Stimulated activated CD4-positive, alpha-beta T cell treated with anti-CD3 and anti-CD28 coated beads, TNF-alpha, amount 100 ng/mL, for 1 hour (primary cell): ENCODE results near the gene PXMP2.

Experiments
- DNase-seq, 3 donors: peaks; one replicate each; pipeline ENCODE4 v3.0.0-alpha.2; 2020; ENCODE audit warnings: low read depth in 3 of 3, low spot score in 1 of 3

PXMP2 gene

GRCh38 chr12:132720606-132721345 is 33.4 kb downstream of the PXMP2 start:
- DNase-seq = no peak

GRCh38 chr12:132723015-132723763 is 35.8 kb downstream of the PXMP2 start:
- no peak for DNase-seq

DNA sequence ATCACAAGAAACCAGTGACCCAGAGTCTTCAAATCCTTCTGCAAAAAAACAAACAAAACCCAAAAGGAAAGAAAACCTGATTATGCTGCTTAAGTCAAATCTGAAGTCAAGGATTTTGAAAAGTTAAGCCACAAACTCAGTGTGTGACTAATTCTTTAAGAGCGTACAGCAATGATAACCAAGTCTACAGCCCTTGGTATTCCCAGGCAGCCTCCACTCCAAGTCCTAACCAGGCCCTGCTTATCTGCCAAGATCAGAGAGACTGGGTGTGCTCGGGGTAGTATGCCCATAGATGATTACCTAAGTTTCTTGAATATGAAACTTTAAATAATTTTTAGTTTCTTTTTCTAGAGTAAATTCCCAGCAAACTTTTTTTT is 36.4 kb downstream of the PXMP2 start:
- no peak for DNase-seq

DNA sequence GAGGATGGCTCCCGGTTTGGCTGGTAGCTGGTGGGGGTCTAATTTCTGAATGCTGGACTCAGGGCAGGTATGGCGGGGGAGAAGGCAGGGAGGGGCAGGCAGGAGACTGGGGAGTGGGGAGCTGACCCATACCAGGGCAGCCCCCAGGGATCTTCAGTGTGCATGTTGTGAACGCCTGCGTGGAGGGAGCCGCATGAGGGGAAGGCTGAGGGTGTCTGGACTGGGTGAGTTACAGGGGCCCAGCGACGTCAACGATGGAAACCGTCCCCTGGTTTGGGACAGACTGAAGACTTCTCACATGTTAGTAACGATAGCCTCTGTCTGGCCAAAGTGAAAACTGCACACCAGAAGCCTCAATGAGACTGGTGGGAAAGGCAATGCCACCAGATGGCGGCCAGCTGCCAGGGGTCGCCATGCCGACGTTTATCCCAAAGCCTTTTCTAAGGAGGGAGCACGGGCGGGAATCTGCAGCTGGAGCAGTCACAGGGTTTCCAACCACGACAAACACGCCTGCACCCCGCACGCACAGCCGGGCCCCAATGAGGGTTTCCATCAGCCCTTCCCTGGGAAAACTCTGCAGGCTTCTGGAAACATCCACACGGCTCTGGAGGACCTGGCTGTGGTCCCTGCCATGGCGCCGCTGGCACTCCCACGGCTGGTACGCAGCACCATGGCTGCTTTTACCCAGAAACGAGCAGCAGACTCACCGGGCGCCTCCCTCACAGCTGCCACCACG is 37.3 kb downstream of the PXMP2 start:
- no peak for DNase-seq

GRCh38 chr12:132726386-132726785 is 39.0 kb downstream of the PXMP2 start:
- DNase-seq = no peak

GRCh38 chr12:132727091-132727794 is 39.9 kb downstream of the PXMP2 start:
- DNase-seq = no peak

- DNase-seq = no peak
Observed at GRCh38 chr12:132728502-132728901, 41.1 kb downstream of the PXMP2 start.

DNA sequence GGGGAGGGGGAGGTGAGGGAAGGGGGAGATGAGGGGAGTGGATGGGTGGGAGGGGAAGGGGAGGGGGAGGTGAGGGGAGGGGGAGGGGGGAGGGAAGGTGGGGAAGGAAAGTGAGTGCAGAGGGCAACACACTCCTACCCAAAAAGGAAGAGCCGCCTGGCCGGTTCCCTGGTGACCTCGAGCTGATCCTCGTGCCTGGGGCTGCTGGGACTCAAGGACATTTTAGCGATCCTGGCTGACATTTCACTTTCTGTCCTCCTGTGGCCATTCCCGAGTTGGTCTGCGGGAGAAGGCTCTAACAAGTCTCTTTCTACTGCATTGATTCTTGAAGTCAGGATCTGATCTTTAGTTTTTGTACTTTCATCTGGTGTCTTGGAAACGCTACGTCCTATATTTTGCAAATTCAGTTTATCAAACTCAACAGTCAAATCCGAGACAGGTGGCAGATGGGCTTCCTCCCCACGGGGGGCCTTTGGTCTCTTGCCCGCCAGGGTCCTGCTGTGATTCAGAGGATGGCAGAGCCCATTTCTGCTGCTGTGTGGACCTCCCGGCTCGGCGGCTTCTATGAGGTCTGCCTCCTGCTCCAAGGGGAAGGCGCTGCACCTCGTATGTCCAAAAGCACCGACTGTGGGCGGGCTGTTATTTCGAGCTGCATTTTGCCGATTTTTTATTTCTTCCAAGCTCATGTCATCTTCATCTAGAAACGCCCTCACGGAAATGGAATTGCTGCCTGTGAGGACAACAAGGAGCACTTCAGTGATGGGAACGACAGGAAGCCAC is 42.3 kb downstream of the PXMP2 start:
- DNase-seq = no peak

GRCh38 chr12:132730353-132730752 is 43.0 kb downstream of the PXMP2 start:
- DNase-seq = no peak

DNA sequence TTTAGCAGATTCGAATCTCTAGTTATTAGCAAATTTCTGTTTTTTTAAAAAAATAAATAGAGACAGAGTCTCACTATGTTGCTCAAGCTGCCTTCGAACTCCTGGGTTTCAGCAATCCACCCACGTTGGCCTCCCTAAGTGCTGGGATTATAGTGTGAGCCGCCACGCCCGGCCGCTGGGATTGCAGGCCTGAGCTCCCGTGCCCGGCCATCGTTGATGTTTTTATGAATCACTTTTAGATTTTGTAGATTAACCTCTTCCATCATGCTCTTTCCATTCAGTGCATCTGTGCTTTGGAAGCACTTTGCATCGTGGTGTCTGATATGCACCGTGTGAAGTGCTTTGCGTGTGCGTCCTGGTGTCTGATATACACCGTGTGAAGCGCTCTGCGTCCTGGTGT is 44.2 kb downstream of the PXMP2 start:
- DNase-seq = no peak

GRCh38 chr12:132734206-132734605 is 46.8 kb downstream of the PXMP2 start:
- no peak for DNase-seq

DNA sequence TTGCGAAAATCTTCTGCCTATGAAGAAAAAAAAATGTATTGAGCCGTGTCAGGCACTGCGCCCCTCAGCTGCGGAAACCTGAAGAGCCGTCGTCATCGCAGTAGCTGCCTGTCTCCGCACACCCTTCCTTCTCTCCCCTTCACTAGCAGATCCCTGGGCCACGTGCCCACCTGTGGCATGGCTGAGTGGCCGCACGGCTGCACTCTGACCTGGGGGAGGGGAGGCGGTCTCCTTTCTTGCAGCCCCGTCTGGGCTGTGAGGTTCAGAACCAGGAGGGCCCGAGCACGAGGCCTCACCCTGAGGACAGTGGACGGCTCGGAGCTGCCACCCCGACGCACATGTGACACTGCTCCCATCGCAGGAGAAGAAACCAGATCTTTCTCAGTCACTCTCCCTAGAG is 48.1 kb downstream of the PXMP2 start:
- DNase-seq = no peak

DNA sequence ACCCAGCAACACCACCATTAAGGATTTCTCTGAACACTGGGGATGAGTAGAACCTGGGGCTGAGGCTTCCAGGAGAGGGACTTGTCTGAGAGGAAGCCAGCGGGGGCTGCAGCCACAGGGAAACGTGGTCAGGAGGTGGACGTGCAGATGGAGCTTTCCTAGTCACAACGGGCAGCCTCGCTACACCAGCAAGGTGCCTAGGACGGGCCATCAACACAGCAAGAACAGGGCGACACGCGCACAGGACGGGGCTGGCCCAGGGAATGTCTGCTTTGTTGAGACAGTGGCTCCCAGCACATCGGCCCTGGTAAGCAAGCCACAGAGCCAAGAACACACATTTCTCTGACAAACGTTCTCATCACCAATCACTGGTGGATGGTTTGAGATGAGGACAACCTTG is 49.0 kb downstream of the PXMP2 start:
- DNase-seq = no peak

DNA sequence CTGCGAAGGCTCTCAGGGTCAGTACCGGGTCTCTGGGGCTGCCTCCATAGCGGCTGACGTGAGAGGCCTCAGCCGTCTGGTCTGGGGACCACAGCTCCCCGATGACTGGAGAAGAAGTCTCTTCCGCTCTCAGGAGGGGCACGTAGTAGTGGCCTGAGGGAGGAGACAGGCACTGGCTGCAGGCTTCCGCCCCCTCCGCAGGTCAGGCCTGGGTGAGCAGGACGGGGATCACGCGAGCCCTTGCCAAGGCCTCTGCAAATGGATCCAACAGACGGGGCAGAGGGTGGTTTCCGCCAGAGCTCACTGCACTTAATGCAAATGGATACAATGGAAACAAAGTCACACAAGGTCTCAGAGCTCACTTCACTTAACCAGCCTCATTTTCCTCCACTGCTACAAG is 49.5 kb downstream of the PXMP2 start:
- DNase-seq = no peak

GRCh38 chr12:132739600-132740312 is 52.4 kb downstream of the PXMP2 start:
- no peak for DNase-seq

DNA sequence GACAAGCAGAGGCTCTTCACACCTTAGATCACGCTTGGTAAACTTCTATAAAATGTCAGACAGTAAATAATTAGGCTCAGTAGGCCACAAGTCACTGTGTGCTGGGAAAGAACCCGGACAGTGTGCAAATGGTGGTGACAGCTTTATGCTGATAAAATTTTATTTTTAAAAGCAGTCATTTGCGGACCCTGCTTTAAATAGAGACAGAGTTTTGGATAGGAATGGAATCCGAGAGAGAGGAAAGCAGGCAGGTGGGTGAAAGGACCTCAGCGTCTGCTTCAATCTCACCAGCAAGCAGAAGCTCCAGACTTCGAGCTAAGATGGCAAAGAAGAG is 52.9 kb downstream of the PXMP2 start:
- no peak for DNase-seq

DNA sequence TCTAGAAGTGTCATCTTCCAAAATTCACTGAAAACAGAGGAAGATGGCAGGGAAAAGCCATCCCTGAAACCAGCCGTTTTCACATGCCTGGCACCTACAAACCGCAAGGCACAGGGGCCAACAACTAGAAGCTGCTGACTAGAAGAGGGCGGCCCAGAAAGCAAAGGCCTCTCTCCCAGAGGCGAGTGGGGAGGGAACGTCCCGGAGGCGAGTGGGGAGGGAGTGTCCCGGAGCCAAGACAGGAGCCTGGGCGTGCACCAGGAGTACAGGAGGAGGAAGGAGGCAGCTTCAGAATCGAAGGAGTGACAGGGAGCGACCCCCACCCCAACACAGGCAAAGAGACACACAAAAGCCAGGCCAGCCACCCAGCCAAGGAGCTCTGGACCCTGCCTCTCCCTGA is 53.3 kb downstream of the PXMP2 start:
- DNase-seq = no peak

DNA sequence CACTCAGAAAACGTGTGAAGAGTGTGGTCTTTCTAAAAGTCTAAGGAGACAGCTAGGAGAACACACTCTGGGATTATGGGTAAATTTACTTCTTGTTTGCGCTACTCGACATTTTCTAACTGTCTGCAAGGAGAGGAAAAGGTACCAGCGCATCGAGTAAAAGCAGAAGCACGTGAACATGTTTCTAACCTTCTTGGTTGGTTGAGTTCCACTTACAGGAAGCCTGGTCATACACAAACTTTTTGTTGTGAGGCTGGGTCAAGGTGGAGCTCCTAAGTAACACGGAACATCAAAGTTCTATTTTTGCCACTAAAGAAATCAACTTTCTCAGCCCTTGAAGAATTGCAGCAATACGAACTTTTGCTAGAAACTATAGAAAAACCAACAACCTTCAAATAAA is 54.2 kb downstream of the PXMP2 start:
- DNase-seq = no peak

- DNase-seq = no peak
Observed at GRCh38 chr12:132743831-132744230, 56.4 kb downstream of the PXMP2 start.

DNA sequence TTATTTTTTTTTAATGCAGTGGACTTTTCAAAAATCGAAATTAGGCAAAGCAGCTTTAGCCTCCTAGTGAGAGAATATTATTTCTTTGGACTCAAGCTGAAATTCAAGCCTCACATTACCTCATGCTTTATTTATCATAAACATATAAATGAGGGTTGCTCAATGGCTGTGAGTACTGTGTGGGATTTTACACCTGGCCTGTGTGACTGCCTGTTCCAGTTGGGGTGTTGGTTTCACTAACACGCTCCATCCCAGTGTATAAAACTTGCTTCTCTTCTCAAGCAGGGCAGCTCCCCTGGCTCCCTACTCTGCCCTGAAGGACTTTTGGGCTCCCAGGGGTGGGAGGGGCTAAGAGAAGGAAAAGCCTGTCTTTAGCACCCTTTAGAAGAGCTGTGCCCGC is 59.2 kb downstream of the PXMP2 start:
- DNase-seq = no peak
